ENCODE data around the gene ARMC12. TPM values are rescaled to one million over a fixed set of nuclear protein-coding genes. Genes with fewer than 3 reads are reported as not detected.

ARMC12 gene
- total RNA-seq, 1 donor from 2014 or later, result not detected

- H3K36me3 ChIP-seq, result no peaks in the 10 kb centered on the region
- peaks cover 29% of the 10 kb centered on the region for H3K27me3 ChIP-seq (ENCODE audit: low read depth)
- no peak for TF ChIP-seq CTCF (IDR thresholded peaks at IDR 0.05)
- H3K4me3 ChIP-seq, result no peak overlapping the region
- intact Hi-C loops (cut with DNase I), result no loop called here
- no peak overlapping the region for H3K27ac ChIP-seq
- no peak for ATAC-seq
- peaks cover 8% of the 10 kb centered on the region for H3K4me1 ChIP-seq
- no peaks in the 10 kb centered on the region for H3K9me3 ChIP-seq
- DNase-seq, result no peak
Measured at GRCh38 chr6:35774116-35774794, 37.4 kb downstream of the ARMC12 start.

- no peak overlapping the region for H3K4me3 ChIP-seq
- no peak overlapping the region for H3K27ac ChIP-seq
- no peak for TF ChIP-seq CTCF (IDR thresholded peaks at IDR 0.05)
- no peaks in the 10 kb centered on the region for H3K9me3 ChIP-seq
- no peaks in the 10 kb centered on the region for H3K36me3 ChIP-seq
- peaks cover 29% of the 10 kb centered on the region for H3K27me3 ChIP-seq (ENCODE audit: low read depth)
- H3K4me1 ChIP-seq, result peaks cover 8% of the 10 kb centered on the region
- intact Hi-C loops (cut with DNase I), result no loop called here
- DNase-seq (no peak), ATAC-seq (no peak)
Measured at GRCh38 chr6:35775031-35775430, 38.2 kb downstream of the ARMC12 start.

- DNase-seq (no peak), ATAC-seq (peak; percentile 36 to 47)
- no peaks in the 10 kb centered on the region for H3K36me3 ChIP-seq
- H3K4me1 ChIP-seq, result peaks cover 8% of the 10 kb centered on the region
- no peak within 1 kb of the TSS for H3K27ac ChIP-seq
- H3K9me3 ChIP-seq, result no peaks in the 10 kb centered on the region
- H3K27me3 ChIP-seq (ENCODE audit: low read depth), result peaks cover 33% of the 10 kb centered on the region
- peak within 1 kb of the TSS; percentile 51 for H3K4me3 ChIP-seq
- intact Hi-C loops (cut with DNase I), result no loop called here
- no peak for TF ChIP-seq CTCF (IDR thresholded peaks at IDR 0.05)
Measured at GRCh38 chr6:35776364-35777215, 39.8 kb downstream of the ARMC12 start, which contains the start of gene CLPSL2. Gene CLPSL2, plus strand, starts transcription at chr6:35776598. Its CDS starts 21 bp downstream, at chr6:35776619.

- intact Hi-C loops (cut with DNase I), result no loop called here
- no peak for DNase-seq
- Histone ChIP-seq H3K4me3 (no peak overlapping the region), H3K36me3 (no peaks in the 10 kb centered on the region), H3K9me3 (no peaks in the 10 kb centered on the region), H3K4me1 (peaks cover 8% of the 10 kb centered on the region), H3K27ac (no peak overlapping the region), H3K27me3 (ENCODE audit: low read depth) (peaks cover 33% of the 10 kb centered on the region)
- no peak for TF ChIP-seq CTCF (IDR thresholded peaks at IDR 0.05)
- no peak for ATAC-seq
Measured at GRCh38 chr6:35777356-35778102, 40.7 kb downstream of the ARMC12 start.

GRCh38 chr6:35778437-35778836 is 41.6 kb downstream of the ARMC12 start:
- intact Hi-C loops (cut with DNase I), result no loop called here
- DNase-seq (no peak), ATAC-seq (no peak)
- Histone ChIP-seq H3K27me3 (ENCODE audit: low read depth) (peaks cover 33% of the 10 kb centered on the region), H3K27ac (no peak overlapping the region), H3K4me1 (peaks cover 8% of the 10 kb centered on the region), H3K4me3 (no peak overlapping the region), H3K9me3 (no peaks in the 10 kb centered on the region), H3K36me3 (no peaks in the 10 kb centered on the region)
- TF ChIP-seq CTCF (IDR thresholded peaks at IDR 0.05), result no peak

Measured in lower lobe of right lung (tissue), 2 donors.